Suprapubic skin (tissue), 4 donors: ENCODE results near the gene USP17L30. TPM values are rescaled to one million over a fixed set of nuclear protein-coding genes. Genes with fewer than 3 reads are reported as not detected.
"Not testable (repeated sequence)": the region's sequence is repeated elsewhere in the genome, so short reads cannot be mapped to it uniquely, and the experiment has no call there.

ENCODE experiments used
- DNase-seq, 2 donors: peaks; one replicate each; pipeline ENCODE4 v3.0.0-alpha.2; 2019; ENCODE audit warnings: low spot score in 2 of 2
- H3K27ac ChIP-seq: fragments of 200-600 bp; sonication (generic); one replicate; pipeline ENCODE4 v1.5.1; 2019
- H3K27me3 ChIP-seq: fragments of 200-600 bp; sonication (generic); one replicate; pipeline ENCODE4 v1.5.1; 2019
- H3K36me3 ChIP-seq: fragments of 200-600 bp; sonication (generic); one replicate; pipeline ENCODE4 v1.5.1; 2019
- H3K4me1 ChIP-seq: fragments of 200-600 bp; sonication (generic); one replicate; pipeline ENCODE4 v1.5.1; 2019
- H3K4me3 ChIP-seq: fragments of 200-600 bp; sonication (generic); one replicate; pipeline ENCODE4 v1.5.1; 2019; ENCODE audit warnings: mild to moderate bottlenecking
- H3K9me3 ChIP-seq: fragments of 200-600 bp; sonication (generic); one replicate; pipeline ENCODE4 v1.5.1; 2019
- WGBS: methylation state at CpG from one replicate; pipeline ENCODE4 v1.1.5; 2018; 5-methylcytosine and 5-hydroxymethylcytosine counted together
- total RNA-seq, 4 donors: library from RNA; depleted of rRNA; stranded (reverse); fragments of >200 nt; gene quantifications; one replicate each; pipeline ENCODE4 v1.1.0, GENCODE V29; 2016

USP17L30 gene, protein sequence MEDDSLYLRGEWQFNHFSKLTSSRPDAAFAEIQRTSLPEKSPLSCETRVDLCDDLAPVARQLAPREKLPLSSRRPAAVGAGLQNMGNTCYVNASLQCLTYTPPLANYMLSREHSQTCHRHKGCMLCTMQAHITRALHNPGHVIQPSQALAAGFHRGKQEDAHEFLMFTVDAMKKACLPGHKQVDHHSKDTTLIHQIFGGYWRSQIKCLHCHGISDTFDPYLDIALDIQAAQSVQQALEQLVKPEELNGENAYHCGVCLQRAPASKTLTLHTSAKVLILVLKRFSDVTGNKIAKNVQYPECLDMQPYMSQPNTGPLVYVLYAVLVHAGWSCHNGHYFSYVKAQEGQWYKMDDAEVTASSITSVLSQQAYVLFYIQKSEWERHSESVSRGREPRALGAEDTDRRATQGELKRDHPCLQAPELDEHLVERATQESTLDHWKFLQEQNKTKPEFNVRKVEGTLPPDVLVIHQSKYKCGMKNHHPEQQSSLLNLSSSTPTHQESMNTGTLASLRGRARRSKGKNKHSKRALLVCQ
- total RNA-seq: not detected

- H3K27ac ChIP-seq, H3K4me3 ChIP-seq, H3K4me1 ChIP-seq, H3K9me3 ChIP-seq, H3K27me3 ChIP-seq, H3K36me3 ChIP-seq, DNase-seq: not testable (repeated sequence)
- WGBS: no CpG with 5 or more reads among the region's 15 CpGs
Measured at GRCh38 chr4:9362829-9363228, at the start of gene USP17L30. Gene USP17L30, plus strand, starts transcription at chr4:9363129. Its CDS starts 0 bp downstream, at chr4:9363129.

- 91% methylated on average over 5 of the region's 13 CpGs for WGBS
- H3K4me3 ChIP-seq, H3K27ac ChIP-seq, H3K9me3 ChIP-seq, H3K4me1 ChIP-seq, H3K27me3 ChIP-seq, H3K36me3 ChIP-seq, DNase-seq: not testable (repeated sequence)
Measured at GRCh38 chr4:9324191-9324590, 38.7 kb upstream of the USP17L30 start.

GRCh38 chr4:9324865-9325264 lies 38.1 kb upstream of the USP17L30 start, which contains the start of gene USP17L24:
Gene USP17L24, plus strand, starts transcription at chr4:9325165. Its CDS starts 0 bp downstream, at chr4:9325165.
- H3K36me3 ChIP-seq, H3K4me1 ChIP-seq, H3K27ac ChIP-seq, H3K27me3 ChIP-seq, DNase-seq, H3K4me3 ChIP-seq, H3K9me3 ChIP-seq: not testable (repeated sequence)
- WGBS: no CpG with 5 or more reads among the region's 15 CpGs

GRCh38 chr4:9329611-9330010 lies 33.3 kb upstream of the USP17L30 start, which contains the start of gene USP17L25:
Gene USP17L25, plus strand, starts transcription at chr4:9329911. Its CDS starts 0 bp downstream, at chr4:9329911.
- not testable (repeated sequence) for H3K4me3 ChIP-seq, DNase-seq, H3K27me3 ChIP-seq, H3K9me3 ChIP-seq, H3K27ac ChIP-seq, H3K4me1 ChIP-seq, H3K36me3 ChIP-seq
- WGBS: no CpG with 5 or more reads among the region's 15 CpGs

DNA sequence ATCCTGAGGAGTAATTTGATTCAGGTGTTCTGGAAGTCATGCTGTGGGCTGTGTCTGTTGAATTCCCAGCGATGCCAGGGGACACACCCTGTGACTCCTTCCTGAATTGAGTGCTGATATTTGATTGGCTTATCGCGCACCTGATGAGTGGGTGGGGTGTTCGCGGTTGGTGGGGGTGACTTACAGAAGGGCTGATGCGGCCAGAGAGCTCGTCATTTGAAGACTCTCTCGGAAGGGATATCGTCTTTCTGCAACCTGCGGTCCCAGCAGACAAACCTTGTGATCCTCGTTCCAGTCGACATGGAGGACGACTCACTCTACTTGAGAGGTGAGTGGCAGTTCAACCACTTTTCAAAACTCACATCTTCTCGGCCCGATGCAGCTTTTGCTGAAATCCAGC lies 28.6 kb upstream of the USP17L30 start, which contains the start of gene USP17L26:
TSS of gene USP17L26 (plus strand) at position 301 of the 400 bp plus-strand sequence. CDS start at position 301, 0 bp downstream.
- not testable (repeated sequence) for H3K27ac ChIP-seq, H3K4me3 ChIP-seq, H3K36me3 ChIP-seq, H3K9me3 ChIP-seq, H3K4me1 ChIP-seq, DNase-seq, H3K27me3 ChIP-seq
- no CpG with 5 or more reads among the region's 15 CpGs for WGBS

DNA sequence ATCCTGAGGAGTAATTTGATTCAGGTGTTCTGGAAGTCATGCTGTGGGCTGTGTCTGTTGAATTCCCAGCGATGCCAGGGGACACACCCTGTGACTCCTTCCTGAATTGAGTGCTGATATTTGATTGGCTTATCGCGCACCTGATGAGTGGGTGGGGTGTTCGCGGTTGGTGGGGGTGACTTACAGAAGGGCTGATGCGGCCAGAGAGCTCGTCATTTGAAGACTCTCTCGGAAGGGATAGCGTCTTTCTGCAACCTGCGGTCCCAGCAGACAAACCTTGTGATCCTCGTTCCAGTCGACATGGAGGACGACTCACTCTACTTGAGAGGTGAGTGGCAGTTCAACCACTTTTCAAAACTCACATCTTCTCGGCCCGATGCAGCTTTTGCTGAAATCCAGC lies 23.8 kb upstream of the USP17L30 start, which contains the start of gene USP17L5:
TSS of gene USP17L5 (plus strand) at position 301 of the 400 bp plus-strand sequence. CDS start at position 301, 0 bp downstream.
- H3K4me3 ChIP-seq, H3K9me3 ChIP-seq, H3K27me3 ChIP-seq, DNase-seq, H3K36me3 ChIP-seq, H3K27ac ChIP-seq, H3K4me1 ChIP-seq: not testable (repeated sequence)
- no CpG with 5 or more reads among the region's 15 CpGs for WGBS

GRCh38 chr4:9343848-9344247 lies 19.1 kb upstream of the USP17L30 start, which contains the start of gene USP17L27:
Gene USP17L27, plus strand, starts transcription at chr4:9344148. Its CDS starts 0 bp downstream, at chr4:9344148.
- H3K4me3 ChIP-seq, H3K27me3 ChIP-seq, H3K27ac ChIP-seq, DNase-seq, H3K9me3 ChIP-seq, H3K36me3 ChIP-seq, H3K4me1 ChIP-seq: not testable (repeated sequence)
- WGBS: no CpG with 5 or more reads among the region's 15 CpGs

DNA sequence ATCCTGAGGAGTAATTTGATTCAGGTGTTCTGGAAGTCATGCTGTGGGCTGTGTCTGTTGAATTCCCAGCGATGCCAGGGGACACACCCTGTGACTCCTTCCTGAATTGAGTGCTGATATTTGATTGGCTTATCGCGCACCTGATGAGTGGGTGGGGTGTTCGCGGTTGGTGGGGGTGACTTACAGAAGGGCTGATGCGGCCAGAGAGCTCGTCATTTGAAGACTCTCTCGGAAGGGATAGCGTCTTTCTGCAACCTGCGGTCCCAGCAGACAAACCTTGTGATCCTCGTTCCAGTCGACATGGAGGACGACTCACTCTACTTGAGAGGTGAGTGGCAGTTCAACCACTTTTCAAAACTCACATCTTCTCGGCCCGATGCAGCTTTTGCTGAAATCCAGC lies 14.3 kb upstream of the USP17L30 start, which contains the start of gene USP17L28:
TSS of gene USP17L28 (plus strand) at position 301 of the 400 bp plus-strand sequence. CDS start at position 301, 0 bp downstream.
- WGBS: no CpG with 5 or more reads among the region's 15 CpGs
- H3K27me3 ChIP-seq, H3K4me3 ChIP-seq, H3K9me3 ChIP-seq, H3K27ac ChIP-seq, H3K36me3 ChIP-seq, DNase-seq, H3K4me1 ChIP-seq: not testable (repeated sequence)

DNA sequence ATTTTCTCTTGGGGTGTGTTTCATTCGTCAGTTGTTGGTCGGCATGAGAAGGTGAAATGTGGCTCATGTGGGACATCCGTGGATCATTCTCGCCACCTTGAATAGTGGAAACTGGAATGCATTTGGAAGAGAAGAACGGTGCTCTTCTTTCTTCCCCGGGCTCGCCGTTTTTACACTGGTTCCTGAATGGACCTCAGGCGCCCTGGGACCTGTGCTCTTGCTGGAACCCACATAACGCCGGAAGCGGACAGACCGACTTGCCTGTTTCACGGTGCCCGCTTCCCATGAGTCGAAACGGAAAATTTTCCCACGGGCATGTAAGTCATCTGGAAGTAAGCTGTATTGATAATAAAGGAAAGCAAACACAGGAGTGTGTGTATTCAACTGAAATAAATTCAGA lies 12.1 kb upstream of the USP17L30 start:
- not testable (repeated sequence) for H3K4me1 ChIP-seq, H3K27me3 ChIP-seq, H3K27ac ChIP-seq, H3K9me3 ChIP-seq, H3K4me3 ChIP-seq, DNase-seq, H3K36me3 ChIP-seq
- no CpG with 5 or more reads among the region's 18 CpGs for WGBS

DNA sequence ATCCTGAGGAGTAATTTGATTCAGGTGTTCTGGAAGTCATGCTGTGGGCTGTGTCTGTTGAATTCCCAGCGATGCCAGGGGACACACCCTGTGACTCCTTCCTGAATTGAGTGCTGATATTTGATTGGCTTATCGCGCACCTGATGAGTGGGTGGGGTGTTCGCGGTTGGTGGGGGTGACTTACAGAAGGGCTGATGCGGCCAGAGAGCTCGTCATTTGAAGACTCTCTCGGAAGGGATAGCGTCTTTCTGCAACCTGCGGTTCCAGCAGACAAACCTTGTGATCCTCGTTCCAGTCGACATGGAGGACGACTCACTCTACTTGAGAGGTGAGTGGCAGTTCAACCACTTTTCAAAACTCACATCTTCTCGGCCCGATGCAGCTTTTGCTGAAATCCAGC lies 9.6 kb upstream of the USP17L30 start, which contains the start of gene USP17L29:
TSS of gene USP17L29 (plus strand) at position 301 of the 400 bp plus-strand sequence. CDS start at position 301, 0 bp downstream.
- not testable (repeated sequence) for H3K27ac ChIP-seq, H3K4me1 ChIP-seq, H3K4me3 ChIP-seq, H3K9me3 ChIP-seq, H3K27me3 ChIP-seq, H3K36me3 ChIP-seq, DNase-seq
- no CpG with 5 or more reads among the region's 15 CpGs for WGBS

GRCh38 chr4:9379881-9380280 lies 17.0 kb downstream of the USP17L30 start:
- H3K9me3 ChIP-seq, H3K4me3 ChIP-seq, H3K36me3 ChIP-seq, H3K4me1 ChIP-seq, H3K27ac ChIP-seq, DNase-seq, H3K27me3 ChIP-seq: not testable (repeated sequence)
- no CpG with 5 or more reads among the region's 1 CpG for whole genome bisulfite sequencing
